Measurements from ENCODE around the gene PRCP.
"Not testable (repeated sequence)": the region's sequence is repeated elsewhere in the genome, so short reads cannot be mapped to it uniquely, and the experiment has no call there.

- TF ChIP-seq CTCF (conservative IDR thresholded peaks at IDR 0.05); ZFX (IDR thresholded peaks at IDR 0.05): not testable (repeated sequence)
Measured at GRCh38 chr11:82919786-82920185, 19.6 kb upstream of the PRCP start.
